Activated CD4-positive, alpha-beta memory T cell treated with anti-CD3 and anti-CD28 coated beads, Interleukin-2, amount 10 ng/mL, durations not matched to agents 7 days and 5 days (primary cell): ENCODE results near the gene LOXL4. TPM values are rescaled to one million over a fixed set of nuclear protein-coding genes. Genes with fewer than 3 reads are reported as not detected.
"Not testable (repeated sequence)": the region's sequence is repeated elsewhere in the genome, so short reads cannot be mapped to it uniquely, and the experiment has no call there.

Source experiments
- CTCF ChIA-PET: fragments of 350-600 bp; sonication (Branson Sonifier 250); formaldehyde crosslinking; loops from one replicate; lab custom pipeline; 2021; ENCODE audit warnings: antibody characterized with exemption, inconsistent platforms; lab: Charles Lee
- POLR2A ChIA-PET: fragments of 350-600 bp; sonication (Branson Sonifier 250); formaldehyde crosslinking; loops from one replicate; lab custom pipeline; 2021; ENCODE audit warnings: antibody characterized with exemption; lab: Charles Lee
- DNase-seq: peaks from one replicate; pipeline ENCODE4 v3.0.0-alpha.2; 2020
- H3K27ac Mint-ChIP-seq: one replicate; pipeline ENCODE4 v1.8.0; 2021; ENCODE audit warnings: mild to moderate bottlenecking, mixed read lengths
- H3K27me3 Mint-ChIP-seq: one replicate; pipeline ENCODE4 v1.8.0; 2021; ENCODE audit warnings: mixed read lengths
- H3K36me3 Mint-ChIP-seq: one replicate; pipeline ENCODE4 v1.8.0; 2021; ENCODE audit warnings: low read depth, mixed read lengths
- H3K4me1 Mint-ChIP-seq: one replicate; pipeline ENCODE4 v1.8.0; 2021; ENCODE audit warnings: mixed read lengths
- H3K4me3 Mint-ChIP-seq: one replicate; pipeline ENCODE4 v1.8.0; 2021; ENCODE audit warnings: mild to moderate bottlenecking, mixed read lengths
- H3K9me3 Mint-ChIP-seq: one replicate; pipeline ENCODE4 v1.8.0; 2021; ENCODE audit warnings: mixed read lengths
- total RNA-seq, 2 experiments: library from RNA; stranded (reverse); gene quantifications; one replicate each; pipeline ENCODE4 v1.2.3, GENCODE V29; 2021

Gene LOXL4
- total RNA-seq, 2 experiments from 2014 or later: not detected

DNA sequence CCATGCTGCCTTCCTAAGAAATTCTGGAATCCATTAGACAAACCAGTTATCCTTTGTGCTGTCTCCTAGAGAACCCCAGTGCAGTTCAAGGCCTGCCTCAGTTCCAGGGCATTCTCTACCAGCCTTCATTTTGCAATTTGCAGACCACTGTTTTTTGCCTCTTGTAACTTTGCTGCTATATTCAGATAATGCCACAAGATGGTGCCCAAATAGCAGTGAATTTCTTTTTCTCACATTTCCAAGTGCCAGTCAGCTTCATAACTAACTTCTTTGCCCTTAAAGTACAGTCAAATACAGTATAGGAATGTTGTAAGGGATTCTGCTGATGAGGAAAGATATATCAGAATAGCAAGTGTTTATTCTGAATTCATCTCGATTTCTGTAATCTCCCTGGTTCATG, 25.2 kb downstream of the LOXL4 start:
- ChIA-PET POLR2A (no interaction called here), CTCF (no interaction called here)
- Mint-ChIP-seq H3K4me1 (peaks cover 6% of the 10 kb centered on the region), H3K9me3 (no peaks in the 10 kb centered on the region), H3K27ac (no peak overlapping the region), H3K36me3 (peaks cover 37% of the 10 kb centered on the region), H3K27me3 (no peaks in the 10 kb centered on the region), H3K4me3 (no peak overlapping the region)
- no peak for DNase-seq

DNA sequence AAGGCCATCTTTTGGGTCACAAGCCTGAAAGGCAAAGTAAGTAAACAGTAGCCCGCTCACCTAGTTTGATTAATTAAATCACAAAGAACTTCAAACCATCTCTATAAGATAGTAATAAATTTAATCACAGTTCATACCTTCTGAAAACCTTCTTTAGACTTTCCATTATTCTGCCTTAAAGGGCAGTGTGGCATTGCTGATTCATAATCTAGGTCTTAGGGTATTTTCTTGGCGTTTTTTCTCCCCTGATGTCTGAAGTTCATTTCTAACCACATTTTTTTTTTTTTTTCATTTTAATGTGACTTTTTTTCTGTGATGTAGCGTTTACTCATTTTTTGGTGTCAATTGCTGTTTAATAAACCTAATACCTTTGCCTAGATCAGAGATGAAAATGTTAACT, 27.5 kb downstream of the LOXL4 start:
- Mint-ChIP-seq H3K4me1 (peaks cover 12% of the 10 kb centered on the region), H3K36me3 (peaks cover 46% of the 10 kb centered on the region), H3K27ac (no peak overlapping the region), H3K27me3 (no peaks in the 10 kb centered on the region), H3K4me3 (no peak overlapping the region), H3K9me3 (no peaks in the 10 kb centered on the region)
- ChIA-PET POLR2A (no interaction called here), CTCF (no interaction called here)
- no peak for DNase-seq

DNA sequence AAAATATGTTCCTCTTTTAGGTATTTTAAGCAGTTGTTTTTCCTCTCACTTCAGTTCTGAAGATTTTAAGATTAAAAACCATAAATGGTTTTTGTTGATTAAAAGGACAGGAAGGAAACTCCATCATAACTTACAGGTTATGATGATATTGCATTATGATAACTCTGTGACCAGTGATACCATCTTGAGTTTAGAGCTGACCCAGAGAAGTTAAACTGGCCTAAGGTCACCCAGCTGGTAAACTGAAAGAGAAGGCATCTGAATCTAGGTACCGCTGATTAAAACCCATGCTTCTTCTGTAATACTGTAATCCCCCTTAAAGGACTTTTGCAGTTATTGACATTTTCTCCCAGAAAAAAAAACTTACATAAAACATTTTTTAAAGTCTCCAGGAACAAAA, 29.6 kb downstream of the LOXL4 start:
- H3K9me3 Mint-ChIP-seq: no peaks in the 10 kb centered on the region
- CTCF ChIA-PET: no interaction called here
- no peak for DNase-seq

DNA sequence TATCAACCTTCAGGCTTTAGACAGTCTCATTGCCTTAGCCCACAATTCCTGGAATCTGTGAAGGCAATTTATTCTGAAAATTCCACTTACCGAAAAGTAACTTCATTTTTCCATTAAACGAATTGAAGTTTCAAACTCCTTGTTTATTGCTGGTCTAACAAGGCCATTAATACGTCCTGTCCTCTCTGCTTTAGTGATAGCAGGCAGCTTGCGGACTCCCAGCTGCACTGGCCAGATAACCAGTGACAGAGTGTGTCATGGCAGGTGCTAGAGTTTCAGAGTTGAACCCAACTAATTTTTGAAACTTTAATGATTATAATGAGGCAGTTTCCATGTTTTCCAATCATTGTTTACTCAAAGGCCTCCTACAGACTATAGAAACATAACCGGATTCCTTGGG, 31.1 kb downstream of the LOXL4 start:
- H3K27ac Mint-ChIP-seq: no peak overlapping the region
- H3K9me3 Mint-ChIP-seq: no peaks in the 10 kb centered on the region
- H3K4me3 Mint-ChIP-seq: no peak overlapping the region
- ChIA-PET CTCF (no interaction called here), POLR2A (no interaction called here)
- peaks cover 52% of the 10 kb centered on the region for H3K36me3 Mint-ChIP-seq
- H3K27me3 Mint-ChIP-seq: no peaks in the 10 kb centered on the region
- no peak for DNase-seq
- H3K4me1 Mint-ChIP-seq: peaks cover 12% of the 10 kb centered on the region

More for the DNA sequence above, 29.6 kb downstream of the LOXL4 start:
- peaks cover 48% of the 10 kb centered on the region for H3K36me3 Mint-ChIP-seq
- H3K4me3 Mint-ChIP-seq: no peak overlapping the region
- peaks cover 12% of the 10 kb centered on the region for H3K4me1 Mint-ChIP-seq
- POLR2A ChIA-PET: no interaction called here
- H3K27me3 Mint-ChIP-seq: no peaks in the 10 kb centered on the region
- H3K27ac Mint-ChIP-seq: peak overlapping the region; percentile 11

DNA sequence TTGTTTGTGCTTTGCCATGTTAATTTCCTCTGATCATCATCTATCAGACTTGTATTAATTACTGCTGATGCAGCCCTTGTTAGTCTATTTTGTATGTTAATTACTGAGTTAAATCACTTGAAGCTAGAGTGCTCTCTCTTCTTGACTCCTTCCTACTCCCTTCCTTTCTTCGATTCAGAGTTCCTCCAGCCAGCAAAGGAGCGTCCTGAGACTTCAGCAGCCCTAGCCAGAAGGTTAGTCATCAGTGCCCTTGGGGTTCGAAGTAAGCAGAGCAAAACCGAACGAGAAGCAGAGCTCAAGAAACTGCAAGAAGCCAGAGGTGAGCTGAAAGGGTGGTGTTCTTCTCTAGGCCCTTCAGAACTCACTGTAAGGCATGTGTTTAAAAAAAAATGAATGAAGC, 32.1 kb downstream of the LOXL4 start:
- ChIA-PET POLR2A (no interaction called here), CTCF (no interaction called here)
- Mint-ChIP-seq H3K4me1 (peaks cover 12% of the 10 kb centered on the region), H3K4me3 (no peak overlapping the region), H3K9me3 (no peaks in the 10 kb centered on the region), H3K27me3 (no peaks in the 10 kb centered on the region), H3K36me3 (peaks cover 54% of the 10 kb centered on the region), H3K27ac (no peak overlapping the region)
- DNase-seq: no peak

DNA sequence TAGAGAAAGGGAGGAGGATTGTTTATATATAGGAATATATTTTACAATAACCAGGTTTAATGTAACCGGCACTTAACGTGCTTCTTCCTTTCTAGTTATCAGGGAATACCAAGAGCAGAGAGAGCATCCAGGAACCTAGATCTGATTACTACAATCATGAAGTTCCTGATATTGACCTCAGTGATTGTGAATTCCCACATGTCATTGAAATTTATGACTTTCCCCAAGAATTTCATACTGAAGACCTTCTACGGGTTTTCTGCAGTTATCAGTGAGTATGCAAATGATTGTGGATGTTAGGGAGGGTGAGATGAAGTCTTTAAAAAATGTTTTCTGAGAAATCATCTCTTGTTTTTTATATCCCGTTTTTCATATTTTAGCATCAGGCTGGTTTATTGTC, 36.6 kb downstream of the LOXL4 start:
- Mint-ChIP-seq H3K4me3 (no peak overlapping the region), H3K27ac (no peak overlapping the region), H3K36me3 (peaks cover 60% of the 10 kb centered on the region), H3K4me1 (peaks cover 8% of the 10 kb centered on the region), H3K27me3 (no peaks in the 10 kb centered on the region), H3K9me3 (peaks cover 2% of the 10 kb centered on the region)
- POLR2A ChIA-PET: no interaction called here
- DNase-seq: no peak
- CTCF ChIA-PET: no interaction called here

DNA sequence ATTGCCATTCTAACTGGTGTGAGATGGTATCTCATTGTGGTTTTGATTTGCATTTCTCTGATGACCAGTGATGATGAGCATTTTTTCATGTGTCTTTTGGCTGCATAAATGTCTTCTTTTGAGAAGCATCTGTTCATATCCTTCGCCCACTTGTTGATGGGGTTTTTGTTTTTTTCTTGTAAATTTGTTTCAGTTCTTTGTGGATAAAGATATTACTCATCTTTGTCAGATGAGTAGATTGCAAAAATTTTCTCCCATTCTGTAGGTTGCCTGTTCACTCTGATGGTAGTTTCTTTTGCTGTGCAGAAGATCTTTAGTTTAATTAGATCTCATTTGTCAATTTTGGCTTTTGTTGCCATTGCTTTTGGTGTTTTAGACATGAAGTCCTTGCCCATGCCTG, 39.7 kb downstream of the LOXL4 start:
- H3K4me1 Mint-ChIP-seq, H3K27ac Mint-ChIP-seq, CTCF ChIA-PET, POLR2A ChIA-PET, H3K4me3 Mint-ChIP-seq, DNase-seq, H3K27me3 Mint-ChIP-seq, H3K9me3 Mint-ChIP-seq: not testable (repeated sequence)
- peaks cover 55% of the 10 kb centered on the region for H3K36me3 Mint-ChIP-seq

DNA sequence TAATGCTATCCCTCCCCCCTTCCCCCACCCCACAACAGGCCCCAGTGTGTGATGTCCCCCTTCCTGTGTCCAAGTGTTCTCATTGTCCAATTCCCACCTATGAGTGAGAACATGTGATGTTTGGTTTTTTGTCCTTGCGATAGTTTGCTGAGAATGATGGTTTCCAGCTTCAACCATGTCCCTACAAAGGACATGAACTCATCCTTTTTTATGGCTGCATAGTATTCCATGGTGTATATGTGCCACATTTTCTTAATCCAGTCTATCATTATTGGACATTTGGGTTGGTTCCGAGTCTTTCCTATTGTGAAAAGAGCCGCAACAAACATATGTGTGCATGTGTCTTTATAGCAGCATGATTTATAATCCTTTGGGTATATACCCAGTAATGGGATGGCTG, 40.3 kb downstream of the LOXL4 start:
- peaks cover 55% of the 10 kb centered on the region for H3K36me3 Mint-ChIP-seq
- H3K4me1 Mint-ChIP-seq, H3K27me3 Mint-ChIP-seq, H3K9me3 Mint-ChIP-seq, CTCF ChIA-PET, POLR2A ChIA-PET, H3K4me3 Mint-ChIP-seq, DNase-seq, H3K27ac Mint-ChIP-seq: not testable (repeated sequence)

DNA sequence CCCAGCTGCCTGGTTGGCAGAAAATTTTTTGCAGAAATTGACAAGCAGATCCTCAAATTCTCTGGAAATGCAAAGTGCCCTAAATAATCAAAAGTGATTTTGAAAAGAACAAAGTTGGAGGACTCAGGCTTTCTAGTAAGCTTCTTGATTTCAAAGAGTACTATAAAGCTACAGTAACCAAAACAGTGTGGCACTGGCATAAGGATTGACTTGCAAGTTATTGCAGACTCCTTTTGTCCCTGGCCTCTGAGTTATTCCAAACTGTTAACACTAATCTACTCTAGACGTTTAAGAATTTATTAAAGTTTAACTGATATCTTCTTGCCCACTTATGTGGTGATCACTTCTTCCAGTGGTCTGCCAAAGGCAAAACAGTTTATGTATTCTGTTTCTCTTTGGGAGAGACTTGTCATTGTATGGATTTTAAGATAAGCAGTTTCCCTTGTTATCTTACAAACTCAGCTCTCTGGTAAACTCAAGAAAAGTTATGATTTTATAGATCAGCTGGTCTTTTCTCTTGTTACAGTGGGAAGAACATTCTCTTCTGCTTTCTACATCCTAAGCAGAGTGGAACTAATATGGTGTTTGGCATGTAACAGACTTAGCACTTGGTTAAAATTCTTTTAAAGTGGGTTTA, 41.4 kb downstream of the LOXL4 start:
- DNase-seq: no peak
- CTCF ChIA-PET: no interaction called here
- H3K4me1 Mint-ChIP-seq: peaks cover 8% of the 10 kb centered on the region
- peaks cover 49% of the 10 kb centered on the region for H3K36me3 Mint-ChIP-seq
- H3K9me3 Mint-ChIP-seq: peaks cover 2% of the 10 kb centered on the region
- no peak overlapping the region for H3K4me3 Mint-ChIP-seq
- H3K27ac Mint-ChIP-seq: no peak overlapping the region
- POLR2A ChIA-PET: no interaction called here
- no peaks in the 10 kb centered on the region for H3K27me3 Mint-ChIP-seq

DNA sequence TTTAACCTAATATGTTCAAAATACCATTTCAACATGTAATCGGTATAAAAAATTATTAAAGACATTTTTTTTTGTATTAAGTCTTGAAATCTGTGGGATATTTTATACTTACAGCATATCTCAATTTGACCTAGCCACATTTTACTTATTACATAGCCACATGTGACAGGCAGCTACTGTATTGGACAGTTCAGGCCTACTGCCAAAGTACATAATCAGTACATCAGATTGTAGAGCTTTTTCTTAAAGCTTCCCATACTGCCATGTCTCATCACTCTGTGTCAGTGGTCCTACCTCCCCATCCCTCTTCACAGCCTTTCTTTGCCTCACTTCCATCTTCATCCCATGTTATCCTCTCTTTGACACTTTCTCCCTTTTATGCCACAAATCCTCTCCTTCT, 43.0 kb downstream of the LOXL4 start:
- ChIA-PET POLR2A (interaction anchor here (0.6 kb wide), 1 partner anchor 87 kb away, joined by 3 read pairs; no protein-coding TSS in a partner anchor), CTCF (no interaction called here)
- H3K9me3 Mint-ChIP-seq: peaks cover 6% of the 10 kb centered on the region
- H3K4me1 Mint-ChIP-seq: peaks cover 8% of the 10 kb centered on the region
- H3K4me3 Mint-ChIP-seq: no peak overlapping the region
- peaks cover 41% of the 10 kb centered on the region for H3K36me3 Mint-ChIP-seq
- no peak overlapping the region for H3K27ac Mint-ChIP-seq
- no peak for DNase-seq
- H3K27me3 Mint-ChIP-seq: no peaks in the 10 kb centered on the region

DNA sequence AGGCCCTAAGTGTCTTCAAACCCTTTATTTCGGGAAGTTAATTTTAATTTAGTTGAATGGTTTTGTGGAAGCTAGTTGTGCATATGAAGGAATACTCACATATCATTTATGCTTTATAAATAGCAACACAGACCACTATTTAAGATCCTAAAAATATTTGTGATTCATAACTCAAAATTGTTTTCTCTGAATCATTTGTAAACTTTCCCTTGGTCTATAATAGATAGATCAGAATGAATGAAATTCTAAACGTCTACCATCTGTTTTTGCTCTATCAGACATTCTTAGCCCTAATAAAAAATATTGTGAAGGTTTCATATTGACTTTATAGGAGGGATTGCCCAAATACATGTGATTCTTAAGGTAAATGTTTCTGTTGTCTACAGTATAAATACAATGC, 43.5 kb downstream of the LOXL4 start:
- H3K27ac Mint-ChIP-seq: no peak overlapping the region
- H3K4me1 Mint-ChIP-seq: peaks cover 8% of the 10 kb centered on the region
- H3K27me3 Mint-ChIP-seq: no peaks in the 10 kb centered on the region
- H3K9me3 Mint-ChIP-seq: peaks cover 11% of the 10 kb centered on the region
- no peak overlapping the region for H3K4me3 Mint-ChIP-seq
- DNase-seq: no peak
- POLR2A ChIA-PET: no interaction called here
- H3K36me3 Mint-ChIP-seq: peaks cover 42% of the 10 kb centered on the region
- CTCF ChIA-PET: no interaction called here

DNA sequence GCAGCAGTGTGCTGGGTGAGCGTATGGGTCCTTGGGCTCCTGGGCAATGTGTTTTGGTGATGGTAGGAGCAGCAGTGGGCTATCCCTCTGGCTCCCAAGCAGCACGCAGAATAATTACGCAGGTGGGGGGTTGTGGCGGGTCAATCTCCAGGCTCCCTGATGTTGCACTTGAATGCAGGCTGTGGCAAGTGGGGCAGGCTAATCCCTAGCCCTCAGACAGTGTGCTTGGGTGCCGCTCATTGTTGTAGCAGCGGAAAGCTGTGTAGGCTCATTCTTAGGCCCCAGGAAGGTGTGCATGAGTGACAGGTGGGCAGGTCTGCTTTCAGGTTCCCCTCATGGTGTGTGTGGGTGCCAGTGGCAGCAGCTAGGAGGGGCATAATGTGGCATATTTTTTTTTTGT, 44.1 kb downstream of the LOXL4 start:
- Mint-ChIP-seq H3K36me3 (peaks cover 44% of the 10 kb centered on the region), H3K4me3 (no peak overlapping the region), H3K27me3 (no peaks in the 10 kb centered on the region), H3K9me3 (peaks cover 16% of the 10 kb centered on the region), H3K4me1 (peaks cover 10% of the 10 kb centered on the region), H3K27ac (no peak overlapping the region)
- CTCF ChIA-PET: no interaction called here
- DNase-seq: no peak
- POLR2A ChIA-PET: no interaction called here

DNA sequence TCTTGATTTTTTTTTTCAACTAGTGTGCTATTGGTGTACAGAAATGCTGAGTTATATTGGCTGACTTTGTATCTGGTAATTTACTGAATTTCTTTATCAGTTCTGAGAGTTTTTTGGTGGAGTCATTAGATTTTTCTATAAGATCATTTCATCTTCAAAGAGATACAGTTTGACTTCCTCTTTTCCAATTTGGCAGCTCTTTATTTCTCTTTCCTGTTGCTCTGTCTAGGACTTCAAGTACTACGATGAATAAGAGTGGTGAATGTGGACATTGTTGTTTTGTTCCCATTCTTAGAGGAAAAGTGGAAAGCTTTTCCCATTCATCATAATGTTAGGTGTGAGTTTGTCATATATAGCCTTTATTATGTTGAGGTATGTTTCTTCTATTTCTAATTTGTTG, 50.2 kb downstream of the LOXL4 start:
- H3K4me1 Mint-ChIP-seq: peaks cover 4% of the 10 kb centered on the region
- CTCF ChIA-PET: no interaction called here
- no peaks in the 10 kb centered on the region for H3K27me3 Mint-ChIP-seq
- peaks cover 44% of the 10 kb centered on the region for H3K36me3 Mint-ChIP-seq
- H3K27ac Mint-ChIP-seq: no peak overlapping the region
- H3K4me3 Mint-ChIP-seq: no peak overlapping the region
- POLR2A ChIA-PET: no interaction called here
- peaks cover 25% of the 10 kb centered on the region for H3K9me3 Mint-ChIP-seq
- DNase-seq: no peak

DNA sequence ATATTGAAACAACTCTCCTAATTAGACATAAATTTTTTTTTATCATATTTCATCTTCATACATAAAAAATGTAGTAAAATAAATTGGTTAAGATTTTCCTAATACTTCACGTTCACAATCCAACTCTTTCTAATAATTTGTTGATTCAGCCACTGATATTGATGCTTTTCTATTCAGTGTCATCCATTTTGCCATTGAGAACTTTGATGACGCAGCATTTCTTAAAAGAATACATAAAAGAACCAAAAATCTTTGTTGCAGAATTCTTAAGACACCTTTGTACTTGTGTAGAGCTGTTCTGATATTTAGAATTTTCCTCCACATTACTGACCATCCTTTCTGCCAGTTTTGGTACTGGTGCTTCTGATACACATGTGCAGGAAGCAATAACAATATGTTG, 52.6 kb downstream of the LOXL4 start:
- Mint-ChIP-seq H3K27me3 (no peaks in the 10 kb centered on the region), H3K27ac (no peak overlapping the region), H3K9me3 (peaks cover 25% of the 10 kb centered on the region), H3K4me1 (peaks cover 9% of the 10 kb centered on the region), H3K36me3 (peaks cover 60% of the 10 kb centered on the region), H3K4me3 (no peak overlapping the region)
- ChIA-PET CTCF (no interaction called here), POLR2A (no interaction called here)
- no peak for DNase-seq
